Activated CD8-positive, alpha-beta T cell treated with anti-CD3 and anti-CD28 coated beads for 36 hours (primary cell): ENCODE data around the gene TMEFF2. TPM values are rescaled to one million over a fixed set of nuclear protein-coding genes. Genes with fewer than 3 reads are reported as not detected.

Experiments used
- ATAC-seq: fragments of 200-7000 bp; cut with Tn5 transposase; one replicate; pipeline ENCODE4 v1.10.0; 2021; ENCODE audit warnings: mild to moderate bottlenecking, moderate library complexity
- CTCF ChIA-PET: fragments of 350-600 bp; sonication (Branson Sonifier 250); formaldehyde crosslinking; loops from one replicate; lab custom pipeline; 2021; ENCODE audit warnings: antibody characterized with exemption; lab: Charles Lee
- POLR2A ChIA-PET: fragments of 350-600 bp; sonication (Branson Sonifier 250); formaldehyde crosslinking; loops from one replicate; lab custom pipeline; 2021; ENCODE audit warnings: antibody characterized with exemption; lab: Charles Lee
- DNase-seq: peaks from one replicate; pipeline ENCODE4 v3.0.0-alpha.2; 2020
- H3K27ac Mint-ChIP-seq: one replicate; pipeline ENCODE4 v1.8.0; 2021; ENCODE audit warnings: mild to moderate bottlenecking, mixed read lengths
- H3K27me3 Mint-ChIP-seq: one replicate; pipeline ENCODE4 v1.8.0; 2021; ENCODE audit warnings: mixed read lengths
- H3K36me3 Mint-ChIP-seq: one replicate; pipeline ENCODE4 v1.8.0; 2021; ENCODE audit warnings: low read depth, mixed read lengths
- H3K4me1 Mint-ChIP-seq: one replicate; pipeline ENCODE4 v1.8.0; 2021; ENCODE audit warnings: low read depth, mixed read lengths
- H3K4me3 Mint-ChIP-seq: one replicate; pipeline ENCODE4 v1.8.0; 2021; ENCODE audit warnings: mild to moderate bottlenecking, moderate library complexity, mixed read lengths
- H3K9me3 Mint-ChIP-seq: one replicate; pipeline ENCODE4 v1.8.0; 2021; ENCODE audit warnings: mixed read lengths
- CTCF ChIP-seq: fragments of 200-600 bp; IDR thresholded peaks from one replicate; pipeline ENCODE4 v1.8.0; 2022; ENCODE audit warnings: antibody characterized with exemption, mild to moderate bottlenecking
- intact Hi-C: fragments of 100-400 bp; cut with micrococcal nuclease; formaldehyde crosslinking; loops from one replicate; pipeline ENCODE4 v1.10.0; 2022
- total RNA-seq, 2 experiments: library from RNA; stranded (reverse); gene quantifications; one replicate each; pipeline ENCODE4 v1.2.3, GENCODE V29; 2021

TMEFF2 gene
- total RNA-seq, 2 experiments from 2014 or later = not detected

DNA sequence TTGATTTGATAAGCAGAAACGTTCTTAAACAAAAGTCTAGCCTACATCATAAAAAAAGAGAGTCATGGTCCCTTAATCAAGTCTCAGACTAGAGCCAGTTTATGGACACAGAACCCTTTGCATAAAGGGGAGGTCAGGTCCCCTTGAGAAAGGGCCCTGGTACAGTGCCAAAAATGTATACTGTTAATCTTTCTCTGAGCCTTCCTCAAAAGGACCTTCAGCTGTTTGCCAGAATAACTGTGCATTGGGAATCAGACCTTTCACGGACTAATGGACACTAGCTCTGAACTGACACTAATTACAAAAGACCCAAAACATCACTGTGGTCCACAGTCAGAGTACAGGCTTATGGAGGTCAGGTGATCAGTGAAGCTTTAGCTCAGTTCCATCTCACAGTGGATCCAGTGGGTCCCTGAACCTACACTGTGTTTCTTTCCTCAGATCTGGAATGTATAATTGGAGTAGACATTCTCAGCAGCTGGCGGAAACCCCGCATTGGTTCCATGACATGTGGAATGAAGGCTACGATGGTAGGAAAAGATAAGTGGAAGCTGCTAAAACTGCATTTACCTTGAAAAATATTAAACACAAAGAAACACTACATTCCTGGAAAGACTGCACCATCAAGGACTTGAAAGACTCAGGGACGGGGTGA, 151.4 kb downstream of the TMEFF2 start:
- no peak for DNase-seq
- no peak for TF ChIP-seq CTCF
- Mint-ChIP-seq H3K27ac (no peak overlapping the region), H3K4me1 (no peaks in the 10 kb centered on the region), H3K4me3 (no peak overlapping the region), H3K36me3 (no peaks in the 10 kb centered on the region), H3K9me3 (no peaks in the 10 kb centered on the region), H3K27me3 (no peaks in the 10 kb centered on the region)
- ATAC-seq = no peak
- ChIA-PET CTCF (no interaction called here), POLR2A (no interaction called here)
- intact Hi-C loops = no loop called here

DNA sequence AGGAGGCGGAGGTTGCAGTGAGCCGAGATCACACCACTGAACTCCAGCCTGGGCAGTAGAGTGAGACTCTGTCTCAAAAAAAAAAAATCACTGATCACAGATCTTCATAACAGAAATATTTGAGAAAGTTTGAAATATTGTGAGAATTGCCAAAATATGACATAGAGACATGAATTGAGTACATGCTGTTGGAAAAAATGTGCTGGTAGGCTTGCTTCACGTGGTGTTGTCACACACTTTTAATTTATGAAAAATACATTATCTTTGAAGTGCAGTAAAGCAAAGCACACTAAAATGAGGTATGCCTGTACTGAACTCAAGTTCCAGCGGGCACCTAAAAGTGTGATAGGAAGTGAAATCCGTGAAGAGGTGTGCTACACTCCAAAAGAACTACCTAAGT, 152.6 kb downstream of the TMEFF2 start:
- H3K36me3 Mint-ChIP-seq = no peaks in the 10 kb centered on the region
- DNase-seq (no peak), ATAC-seq (no peak)
- intact Hi-C loops = no loop called here
- no peaks in the 10 kb centered on the region for H3K4me1 Mint-ChIP-seq
- no peaks in the 10 kb centered on the region for H3K9me3 Mint-ChIP-seq
- no peak overlapping the region for H3K27ac Mint-ChIP-seq
- H3K27me3 Mint-ChIP-seq = no peaks in the 10 kb centered on the region
- ChIA-PET POLR2A (no interaction called here), CTCF (no interaction called here)
- no peak for TF ChIP-seq CTCF
- no peak overlapping the region for H3K4me3 Mint-ChIP-seq

DNA sequence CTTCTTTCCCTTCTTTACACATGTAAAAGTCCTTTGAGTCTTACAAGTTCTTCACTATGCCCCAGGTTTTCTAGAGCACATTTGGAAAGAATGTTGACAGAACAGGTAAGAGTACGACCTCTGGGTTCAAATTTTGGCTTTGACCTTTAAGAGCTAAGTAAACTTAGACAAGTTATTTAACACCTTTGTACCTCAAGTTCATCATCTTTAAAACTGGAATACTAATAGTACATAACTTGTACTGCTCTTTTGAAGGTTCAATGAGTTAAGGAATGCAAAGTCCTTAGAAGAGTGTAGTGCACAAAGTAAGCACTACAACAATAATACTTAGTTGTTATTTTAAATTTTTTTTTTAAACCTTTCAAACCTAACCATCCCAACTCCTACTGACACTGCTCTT, 156.6 kb downstream of the TMEFF2 start:
- CTCF ChIA-PET = no interaction called here
- H3K27ac Mint-ChIP-seq = no peak overlapping the region
- DNase-seq = no peak

GRCh38 chr2:192035731-192036442, 158.8 kb downstream of the TMEFF2 start:
- no peak overlapping the region for H3K4me3 Mint-ChIP-seq
- H3K27me3 Mint-ChIP-seq = no peaks in the 10 kb centered on the region
- no peaks in the 10 kb centered on the region for H3K9me3 Mint-ChIP-seq
- ChIA-PET POLR2A (no interaction called here), CTCF (no interaction called here)
- H3K27ac Mint-ChIP-seq = no peak overlapping the region
- TF ChIP-seq CTCF = no peak
- no peak for DNase-seq
- intact Hi-C loops = no loop called here
- H3K36me3 Mint-ChIP-seq = no peaks in the 10 kb centered on the region
- no peak for ATAC-seq
- H3K4me1 Mint-ChIP-seq = no peaks in the 10 kb centered on the region

More for the DNA sequence above, 156.6 kb downstream of the TMEFF2 start:
- no peak overlapping the region for H3K4me3 Mint-ChIP-seq
- TF ChIP-seq CTCF = no peak
- no peak for ATAC-seq
- intact Hi-C loops = no loop called here
- POLR2A ChIA-PET = no interaction called here
- no peaks in the 10 kb centered on the region for H3K36me3 Mint-ChIP-seq
- no peaks in the 10 kb centered on the region for H3K9me3 Mint-ChIP-seq
- no peaks in the 10 kb centered on the region for H3K27me3 Mint-ChIP-seq
- no peaks in the 10 kb centered on the region for H3K4me1 Mint-ChIP-seq

GRCh38 chr2:192030856-192031255, 163.9 kb downstream of the TMEFF2 start:
- DNase-seq (no peak), ATAC-seq (no peak)
- no peak for TF ChIP-seq CTCF
- intact Hi-C loops = no loop called here
- Mint-ChIP-seq H3K27ac (no peak overlapping the region), H3K27me3 (peaks cover 2% of the 10 kb centered on the region), H3K36me3 (no peaks in the 10 kb centered on the region), H3K9me3 (no peaks in the 10 kb centered on the region), H3K4me3 (no peak overlapping the region), H3K4me1 (no peaks in the 10 kb centered on the region)
- ChIA-PET CTCF (no interaction called here), POLR2A (no interaction called here)
